Measurements from ENCODE around the gene UNC13D.
"Not testable (repeated sequence)": the region's sequence is repeated elsewhere in the genome, so short reads cannot be mapped to it uniquely, and the experiment has no call there.

Gene UNC13D

DNA sequence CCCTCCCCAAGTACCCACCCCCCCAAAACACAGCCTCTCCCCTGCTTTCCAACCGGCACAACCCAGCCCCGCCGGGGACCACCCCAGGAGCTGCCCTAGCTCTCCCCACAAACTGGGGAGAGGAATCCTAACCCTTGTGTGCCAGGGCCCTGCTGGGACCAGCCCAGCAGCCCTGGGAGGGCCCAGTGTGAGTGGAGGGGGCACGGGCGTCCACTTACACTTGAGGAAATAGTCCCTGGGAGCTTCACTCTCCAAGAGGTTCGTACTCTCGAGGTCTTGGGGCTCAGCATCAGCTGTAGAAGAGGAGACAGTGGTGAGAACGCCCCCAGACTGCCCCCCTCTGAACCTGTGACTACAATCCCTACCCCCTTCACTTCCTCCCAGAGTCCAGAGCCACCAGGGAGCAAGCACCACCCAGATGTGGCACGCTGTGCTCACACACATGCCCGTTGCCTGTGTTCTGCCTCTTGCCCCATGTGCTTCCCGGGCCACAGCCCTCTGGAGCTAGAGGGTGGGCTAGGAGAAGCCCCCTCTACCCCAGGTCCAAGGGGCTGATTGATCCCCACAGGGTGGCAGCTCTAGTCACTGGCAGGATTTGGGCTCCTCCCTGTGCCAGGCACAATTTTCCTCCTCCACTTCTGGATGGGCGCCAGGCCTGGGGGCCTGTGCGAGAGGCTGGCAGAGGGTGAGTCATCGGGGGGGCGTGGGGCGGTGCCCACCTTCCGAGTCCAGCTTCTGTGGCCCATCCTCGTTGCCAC is 31.2 kb upstream of the UNC13D start:
- no peak overlapping the region for H3K9ac ChIP-seq (ENCODE audit: low read length)
- no peaks in the 10 kb centered on the region for H3K79me2 ChIP-seq (ENCODE audit: control insufficient read depth, insufficient read depth, low read length)
- no peak overlapping the region for H3K4ac ChIP-seq (ENCODE audit: low read depth, low read length)
- no peaks in the 10 kb centered on the region for H3K79me1 ChIP-seq (ENCODE audit: low read length)
- H2BK120ac ChIP-seq (ENCODE audit: low read depth, low read length) = no peak overlapping the region
- no peak overlapping the region for H4K5ac ChIP-seq (ENCODE audit: low read length)
- no peak overlapping the region for H3K4me3 ChIP-seq (ENCODE audit: low read length)
- WGBS (ENCODE audit: extremely low coverage, insufficient coverage, low lambda C conversion rate) = no CpG with 5 or more reads among the region's 18 CpGs
- H4K8ac ChIP-seq (ENCODE audit: low read depth, low read length) = no peak overlapping the region
- peak overlapping the region; percentile 7 for H3K56ac ChIP-seq (ENCODE audit: low read length)
- no peak overlapping the region for H2BK15ac ChIP-seq (replicated peaks; ENCODE audit: low read depth)
- no peak for DNase-seq
- no peak overlapping the region for H2BK5ac ChIP-seq (ENCODE audit: low read length)
- no peak overlapping the region for H3K18ac ChIP-seq (ENCODE audit: low read length)
- H2AK5ac ChIP-seq (ENCODE audit: low read length) = no peak overlapping the region
- no peak overlapping the region for H3K4me2 ChIP-seq (ENCODE audit: low read length)
- no peaks in the 10 kb centered on the region for H3K36me3 ChIP-seq (ENCODE audit: control insufficient read depth, insufficient read depth, low read length)
- no peak overlapping the region for H3K23ac ChIP-seq (ENCODE audit: low read length)
- H3K4me1 ChIP-seq (ENCODE audit: control insufficient read depth, low read depth, low read length) = no peaks in the 10 kb centered on the region
- no peaks in the 10 kb centered on the region for H3K27me3 ChIP-seq (ENCODE audit: insufficient read depth, low read length, poor library complexity)
- no peak overlapping the region for H3K27ac ChIP-seq (ENCODE audit: low read depth, low read length)

- no peaks in the 10 kb centered on the region for H3K79me1 ChIP-seq (ENCODE audit: low read length)
- no peak overlapping the region for H2BK5ac ChIP-seq (ENCODE audit: low read length)
- no peaks in the 10 kb centered on the region for H3K79me2 ChIP-seq (ENCODE audit: control insufficient read depth, insufficient read depth, low read length)
- H2BK15ac ChIP-seq (replicated peaks; ENCODE audit: low read depth) = no peak overlapping the region
- no peak overlapping the region for H2AK5ac ChIP-seq (ENCODE audit: low read length)
- WGBS (ENCODE audit: extremely low coverage, insufficient coverage, low lambda C conversion rate) = no CpG with 5 or more reads among the region's 38 CpGs
- H3K56ac ChIP-seq (ENCODE audit: low read length) = no peak overlapping the region
- H3K27ac ChIP-seq (ENCODE audit: low read depth, low read length) = no peak overlapping the region
- H2BK120ac ChIP-seq (ENCODE audit: low read depth, low read length) = no peak overlapping the region
- H3K18ac ChIP-seq (ENCODE audit: low read length) = no peak overlapping the region
- H3K4me1 ChIP-seq (ENCODE audit: control insufficient read depth, low read depth, low read length) = no peaks in the 10 kb centered on the region
- H3K36me3 ChIP-seq (ENCODE audit: control insufficient read depth, insufficient read depth, low read length) = no peaks in the 10 kb centered on the region
- no peak overlapping the region for H3K4me2 ChIP-seq (ENCODE audit: low read length)
- H4K5ac ChIP-seq (ENCODE audit: low read length) = no peak overlapping the region
- H3K23ac ChIP-seq (ENCODE audit: low read length) = no peak overlapping the region
- no peak overlapping the region for H4K8ac ChIP-seq (ENCODE audit: low read depth, low read length)
- no peaks in the 10 kb centered on the region for H3K27me3 ChIP-seq (ENCODE audit: insufficient read depth, low read length, poor library complexity)
- no peak overlapping the region for H3K9ac ChIP-seq (ENCODE audit: low read length)
- no peak for DNase-seq
- no peak overlapping the region for H3K4ac ChIP-seq (ENCODE audit: low read depth, low read length)
- H3K4me3 ChIP-seq (ENCODE audit: low read length) = no peak overlapping the region
Measured at GRCh38 chr17:75874323-75875181, 30.3 kb upstream of the UNC13D start.

GRCh38 chr17:75873587-75874322 is 29.6 kb upstream of the UNC13D start:
- Histone ChIP-seq H3K27me3 (ENCODE audit: insufficient read depth, low read length, poor library complexity) (no peaks in the 10 kb centered on the region), H3K18ac (ENCODE audit: low read length) (no peak overlapping the region)

GRCh38 chr17:75872434-75873351 is 28.5 kb upstream of the UNC13D start:
- no peaks in the 10 kb centered on the region for H3K79me2 ChIP-seq (ENCODE audit: control insufficient read depth, insufficient read depth, low read length)
- no peak overlapping the region for H2BK15ac ChIP-seq (replicated peaks; ENCODE audit: low read depth)
- H4K5ac ChIP-seq (ENCODE audit: low read length) = no peak overlapping the region
- DNase-seq = peak; percentile 69
- H2BK120ac ChIP-seq (ENCODE audit: low read depth, low read length) = no peak overlapping the region
- no peak overlapping the region for H3K4me3 ChIP-seq (ENCODE audit: low read length)
- H3K27ac ChIP-seq (ENCODE audit: low read depth, low read length) = no peak overlapping the region
- no peak overlapping the region for H2BK5ac ChIP-seq (ENCODE audit: low read length)
- no peaks in the 10 kb centered on the region for H3K79me1 ChIP-seq (ENCODE audit: low read length)
- no peaks in the 10 kb centered on the region for H3K4me1 ChIP-seq (ENCODE audit: control insufficient read depth, low read depth, low read length)
- no peaks in the 10 kb centered on the region for H3K36me3 ChIP-seq (ENCODE audit: control insufficient read depth, insufficient read depth, low read length)
- H4K8ac ChIP-seq (ENCODE audit: low read depth, low read length) = no peak overlapping the region
- no peak overlapping the region for H3K23ac ChIP-seq (ENCODE audit: low read length)
- H3K9ac ChIP-seq (ENCODE audit: low read length) = no peak overlapping the region
- WGBS (ENCODE audit: extremely low coverage, insufficient coverage, low lambda C conversion rate) = no CpG with 5 or more reads among the region's 13 CpGs
- no peak overlapping the region for H2AK5ac ChIP-seq (ENCODE audit: low read length)
- no peak overlapping the region for H3K4ac ChIP-seq (ENCODE audit: low read depth, low read length)
- no peaks in the 10 kb centered on the region for H3K27me3 ChIP-seq (ENCODE audit: insufficient read depth, low read length, poor library complexity)
- no peak overlapping the region for H3K4me2 ChIP-seq (ENCODE audit: low read length)
- no peak overlapping the region for H3K18ac ChIP-seq (ENCODE audit: low read length)
- H3K56ac ChIP-seq (ENCODE audit: low read length) = peak overlapping the region; percentile 17

More at GRCh38 chr17:75873587-75874322, 29.6 kb upstream of the UNC13D start:
- H2BK5ac ChIP-seq (ENCODE audit: low read length) = no peak overlapping the region
- H3K4ac ChIP-seq (ENCODE audit: low read depth, low read length) = no peak overlapping the region
- H3K56ac ChIP-seq (ENCODE audit: low read length) = no peak overlapping the region
- H3K36me3 ChIP-seq (ENCODE audit: control insufficient read depth, insufficient read depth, low read length) = no peaks in the 10 kb centered on the region
- DNase-seq = no peak
- no peak overlapping the region for H4K8ac ChIP-seq (ENCODE audit: low read depth, low read length)
- no peak overlapping the region for H2BK15ac ChIP-seq (replicated peaks; ENCODE audit: low read depth)
- no peak overlapping the region for H4K5ac ChIP-seq (ENCODE audit: low read length)
- H3K23ac ChIP-seq (ENCODE audit: low read length) = no peak overlapping the region
- no peak overlapping the region for H3K27ac ChIP-seq (ENCODE audit: low read depth, low read length)
- no peak overlapping the region for H3K4me2 ChIP-seq (ENCODE audit: low read length)
- H2AK5ac ChIP-seq (ENCODE audit: low read length) = no peak overlapping the region
- no peaks in the 10 kb centered on the region for H3K79me1 ChIP-seq (ENCODE audit: low read length)
- H3K4me3 ChIP-seq (ENCODE audit: low read length) = no peak overlapping the region
- H2BK120ac ChIP-seq (ENCODE audit: low read depth, low read length) = no peak overlapping the region
- no peaks in the 10 kb centered on the region for H3K79me2 ChIP-seq (ENCODE audit: control insufficient read depth, insufficient read depth, low read length)
- no peak overlapping the region for H3K9ac ChIP-seq (ENCODE audit: low read length)
- no peaks in the 10 kb centered on the region for H3K4me1 ChIP-seq (ENCODE audit: control insufficient read depth, low read depth, low read length)
- whole genome bisulfite sequencing (ENCODE audit: extremely low coverage, insufficient coverage, low lambda C conversion rate) = no CpG with 5 or more reads among the region's 11 CpGs

DNA sequence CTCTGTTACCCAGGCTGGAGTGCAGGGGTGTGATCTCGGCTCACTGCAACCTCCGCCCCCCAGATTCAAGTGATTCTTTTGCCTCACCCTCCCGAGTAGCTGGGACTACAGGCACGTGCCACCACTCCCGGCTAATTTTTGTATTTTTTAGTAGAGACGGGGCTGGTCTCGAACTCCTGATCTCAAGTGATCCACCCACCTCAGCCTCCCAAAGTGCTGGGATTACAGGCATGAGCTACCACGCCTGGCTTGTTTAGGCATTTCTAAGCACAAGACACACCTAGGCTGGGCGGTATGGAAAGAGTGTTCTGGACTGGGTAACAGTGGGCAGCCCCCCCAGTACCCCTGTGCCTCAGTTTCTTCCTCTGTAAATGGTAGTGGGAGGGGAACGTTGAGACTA is 26.0 kb upstream of the UNC13D start:
- H3K18ac ChIP-seq (ENCODE audit: low read length); H3K4ac ChIP-seq (ENCODE audit: low read depth, low read length); H3K79me2 ChIP-seq (ENCODE audit: control insufficient read depth, insufficient read depth, low read length); H2BK5ac ChIP-seq (ENCODE audit: low read length); H3K56ac ChIP-seq (ENCODE audit: low read length); H3K27me3 ChIP-seq (ENCODE audit: insufficient read depth, low read length, poor library complexity); H3K23ac ChIP-seq (ENCODE audit: low read length); H3K4me1 ChIP-seq (ENCODE audit: control insufficient read depth, low read depth, low read length); H3K9ac ChIP-seq (ENCODE audit: low read length); H3K36me3 ChIP-seq (ENCODE audit: control insufficient read depth, insufficient read depth, low read length); H3K4me2 ChIP-seq (ENCODE audit: low read length); H2AK5ac ChIP-seq (ENCODE audit: low read length); H4K8ac ChIP-seq (ENCODE audit: low read depth, low read length); H2BK120ac ChIP-seq (ENCODE audit: low read depth, low read length); H3K79me1 ChIP-seq (ENCODE audit: low read length); H3K27ac ChIP-seq (ENCODE audit: low read depth, low read length); H2BK15ac ChIP-seq (replicated peaks; ENCODE audit: low read depth); DNase-seq; H3K4me3 ChIP-seq (ENCODE audit: low read length); H4K5ac ChIP-seq (ENCODE audit: low read length): not testable (repeated sequence)
- no CpG with 5 or more reads among the region's 10 CpGs for WGBS (ENCODE audit: extremely low coverage, insufficient coverage, low lambda C conversion rate)

All from mesendoderm (in vitro differentiated cells).